AG04450 (cell line): ENCODE results near the gene EHMT1. TPM values are rescaled to one million over a fixed set of nuclear protein-coding genes. Genes with fewer than 3 reads are reported as not detected.

Experiments
- CTCF ChIA-PET: fragments of 300-600, 350-600 bp; formaldehyde crosslinking; extraction: SDS; loops from one replicate; lab custom pipeline; 2022; ENCODE audit warnings: antibody characterized with exemption, inconsistent platforms; lab: Charles Lee
- POLR2A ChIA-PET: fragments of 350-600 bp; formaldehyde crosslinking; extraction: SDS; loops from one replicate; lab custom pipeline; 2021; ENCODE audit warnings: antibody characterized with exemption, inconsistent platforms; lab: Yijun Ruan, JAX
- DNase-seq: peaks from one replicate; pipeline ENCODE4 v3.0.0-alpha.2; 2011; ENCODE audit warnings: low read depth, low spot score
- H3K27ac ChIP-seq: one replicate; pipeline ENCODE4 v1.5.1; 2012; ENCODE audit warnings: low read depth, low read length, control low read depth
- H3K27me3 ChIP-seq: one replicate; pipeline ENCODE4 v1.6.0; 2012; ENCODE audit warnings: low read length; ENCODE audit not compliant: control insufficient read depth, insufficient read depth
- H3K4me3 ChIP-seq: 2 replicates; pipeline ENCODE4 v1.5.1; 2011; ENCODE audit warnings: mild to moderate bottlenecking, low read depth, low read length, control low read depth
- H3K9me3 ChIP-seq: 2 replicates; pipeline ENCODE4 v1.5.1; 2012; ENCODE audit warnings: low read length; ENCODE audit not compliant: control insufficient read depth, insufficient read depth
- polyA plus RNA-seq: library from polyadenylated mRNA; depleted of rRNA; stranded (reverse); fragments of >200 nt; gene quantifications from 2 replicates; pipeline ENCODE4 v1.2.3, GENCODE V29; 2011
- TF ChIP-seq, protein P1 (sequence below): IDR thresholded peaks from 2 replicates; pipeline ENCODE4 v1.5.1; 2011; ENCODE audit warnings: low read depth, low read length, control low read depth, inconsistent platforms

EHMT1 gene
- polyA plus RNA-seq, 1 experiment = 26.1 TPM

- ChIA-PET CTCF (no interaction called here), POLR2A (no interaction called here)
- TF ChIP-seq, protein P1, sequence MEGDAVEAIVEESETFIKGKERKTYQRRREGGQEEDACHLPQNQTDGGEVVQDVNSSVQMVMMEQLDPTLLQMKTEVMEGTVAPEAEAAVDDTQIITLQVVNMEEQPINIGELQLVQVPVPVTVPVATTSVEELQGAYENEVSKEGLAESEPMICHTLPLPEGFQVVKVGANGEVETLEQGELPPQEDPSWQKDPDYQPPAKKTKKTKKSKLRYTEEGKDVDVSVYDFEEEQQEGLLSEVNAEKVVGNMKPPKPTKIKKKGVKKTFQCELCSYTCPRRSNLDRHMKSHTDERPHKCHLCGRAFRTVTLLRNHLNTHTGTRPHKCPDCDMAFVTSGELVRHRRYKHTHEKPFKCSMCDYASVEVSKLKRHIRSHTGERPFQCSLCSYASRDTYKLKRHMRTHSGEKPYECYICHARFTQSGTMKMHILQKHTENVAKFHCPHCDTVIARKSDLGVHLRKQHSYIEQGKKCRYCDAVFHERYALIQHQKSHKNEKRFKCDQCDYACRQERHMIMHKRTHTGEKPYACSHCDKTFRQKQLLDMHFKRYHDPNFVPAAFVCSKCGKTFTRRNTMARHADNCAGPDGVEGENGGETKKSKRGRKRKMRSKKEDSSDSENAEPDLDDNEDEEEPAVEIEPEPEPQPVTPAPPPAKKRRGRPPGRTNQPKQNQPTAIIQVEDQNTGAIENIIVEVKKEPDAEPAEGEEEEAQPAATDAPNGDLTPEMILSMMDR = no peak
- no peak overlapping the region for H3K4me3 ChIP-seq
- no peaks in the 10 kb centered on the region for H3K27me3 ChIP-seq
- no peak overlapping the region for H3K27ac ChIP-seq
- no peak for DNase-seq
- peaks cover 11% of the 10 kb centered on the region for H3K9me3 ChIP-seq
Measured at GRCh38 chr9:137705906-137706305, 87.1 kb downstream of the EHMT1 start.

DNA sequence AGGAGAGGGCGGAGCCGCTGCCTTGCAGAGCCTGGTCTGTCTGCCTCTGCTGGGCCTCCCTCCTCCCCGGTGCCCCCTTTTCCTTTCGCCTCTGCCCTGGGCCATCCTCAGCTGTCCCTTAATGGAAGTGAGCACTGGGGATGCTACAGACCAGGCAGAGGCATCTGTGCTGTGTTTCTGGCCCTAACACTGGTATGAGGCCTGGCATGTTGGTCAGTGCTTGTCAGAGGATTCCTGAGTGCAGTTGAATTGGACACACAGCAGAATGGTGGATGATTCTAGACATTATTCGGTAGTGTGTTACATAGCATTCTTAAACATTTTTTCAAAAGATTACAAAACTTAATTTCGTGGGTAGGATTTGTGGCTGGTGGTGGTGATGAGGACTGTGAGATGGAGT, 88.6 kb downstream of the EHMT1 start:
- ChIA-PET CTCF (no interaction called here), POLR2A (no interaction called here)
- H3K9me3 ChIP-seq = peaks cover 13% of the 10 kb centered on the region
- H3K27me3 ChIP-seq = no peaks in the 10 kb centered on the region
- H3K27ac ChIP-seq = no peak overlapping the region
- TF ChIP-seq, protein P1 = no peak
- DNase-seq = no peak
- H3K4me3 ChIP-seq = no peak overlapping the region

GRCh38 chr9:137708590-137709284, 89.9 kb downstream of the EHMT1 start:
- no peak for DNase-seq
- ChIA-PET CTCF (interaction anchor here (1.5 kb wide), 1 partner anchor 8 kb away, joined by 3 read pairs; no protein-coding TSS in a partner anchor), POLR2A (no interaction called here)

GRCh38 chr9:137709411-137710101, 90.8 kb downstream of the EHMT1 start:
- Histone ChIP-seq H3K9me3 (peaks cover 4% of the 10 kb centered on the region; the same call in 1 of the 2 replicates), H3K4me3 (no peak overlapping the region), H3K27ac (no peak overlapping the region), H3K27me3 (no peaks in the 10 kb centered on the region)
- DNase-seq = no peak
- TF ChIP-seq, protein P1 = no peak
- CTCF ChIA-PET = interaction anchor here (0.6 to 1.5 kb wide), 2 partner anchors 9 to 35 kb away, joined by 3 read pairs; no protein-coding TSS in a partner anchor
- POLR2A ChIA-PET = no interaction called here

More at GRCh38 chr9:137708590-137709284, 89.9 kb downstream of the EHMT1 start:
- Histone ChIP-seq H3K27me3 (no peaks in the 10 kb centered on the region), H3K4me3 (no peak overlapping the region), H3K9me3 (peaks cover 4% of the 10 kb centered on the region; the same call in 1 of the 2 replicates), H3K27ac (no peak overlapping the region)
- TF ChIP-seq, protein P1 = no peak

GRCh38 chr9:137710704-137711103, 91.9 kb downstream of the EHMT1 start:
- Histone ChIP-seq H3K9me3 (peaks cover 7% of the 10 kb centered on the region), H3K27ac (no peak overlapping the region), H3K27me3 (no peaks in the 10 kb centered on the region), H3K4me3 (no peak overlapping the region)
- DNase-seq = no peak
- CTCF ChIA-PET = interaction anchor here (1.3 kb wide), 1 partner anchor 38 kb away, joined by 6 read pairs; no protein-coding TSS in a partner anchor
- POLR2A ChIA-PET = interaction anchor here (0.6 kb wide), 1 partner anchor 11 kb away, joined by 3 read pairs; no protein-coding TSS in a partner anchor
- TF ChIP-seq, protein P1 = no peak
